Measurements from ENCODE around the gene CALML6. TPM values are rescaled to one million over a fixed set of nuclear protein-coding genes. Genes with fewer than 3 reads are reported as not detected.

The CALML6 gene
- total RNA-seq, 4 donors from 2014 or later: 0.42 to 0.78 TPM; not detected in 2

DNA sequence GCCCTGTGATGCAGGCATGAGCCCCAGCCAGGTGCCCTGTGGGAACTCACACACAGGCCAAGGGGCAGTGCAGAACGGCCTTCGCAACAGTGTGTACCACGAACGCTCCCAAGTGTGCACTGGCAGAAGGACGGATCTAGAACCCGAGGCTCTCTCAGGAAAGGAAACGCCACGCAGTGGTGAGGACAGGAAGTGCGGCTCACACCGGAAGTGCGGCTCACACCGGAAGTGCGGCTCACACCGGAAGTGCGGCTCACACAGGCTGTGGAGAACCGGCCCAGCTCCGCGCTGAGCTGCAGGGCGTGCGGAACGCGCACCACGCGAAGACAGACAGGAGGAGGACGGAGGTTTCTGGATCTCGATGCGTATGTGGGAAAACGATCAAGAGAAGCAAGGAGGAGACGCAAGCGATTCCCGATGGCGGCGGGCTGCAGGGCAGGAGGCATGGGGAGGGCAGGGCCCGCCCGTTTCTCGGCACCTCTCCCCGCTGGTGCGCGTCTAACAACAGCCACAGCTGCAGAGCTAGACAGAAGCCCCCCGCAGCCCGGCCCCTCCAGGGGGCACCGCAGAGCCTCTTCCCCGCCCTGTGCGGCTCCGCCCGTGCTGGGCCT, 39.9 kb downstream of the CALML6 start:
- no peak overlapping the region for H3K4me3 ChIP-seq
- no peak overlapping the region for H3K27ac ChIP-seq
- WGBS, 2 donors: 84 to 87% methylated on average over 45 to 46 of the region's 46 CpGs
- H3K27me3 ChIP-seq: peaks cover 0 to 39% of the 10 kb centered on the region in 2 donors
- no peak for DNase-seq (ENCODE audit: low spot score in 2 of 2)
- H3K36me3 ChIP-seq: no peaks in the 10 kb centered on the region
- H3K9me3 ChIP-seq: no peaks in the 10 kb centered on the region
- H3K4me1 ChIP-seq: peaks cover 0 to 5% (median 0%) of the 10 kb centered on the region in 4 donors
- TF ChIP-seq, protein P1, sequence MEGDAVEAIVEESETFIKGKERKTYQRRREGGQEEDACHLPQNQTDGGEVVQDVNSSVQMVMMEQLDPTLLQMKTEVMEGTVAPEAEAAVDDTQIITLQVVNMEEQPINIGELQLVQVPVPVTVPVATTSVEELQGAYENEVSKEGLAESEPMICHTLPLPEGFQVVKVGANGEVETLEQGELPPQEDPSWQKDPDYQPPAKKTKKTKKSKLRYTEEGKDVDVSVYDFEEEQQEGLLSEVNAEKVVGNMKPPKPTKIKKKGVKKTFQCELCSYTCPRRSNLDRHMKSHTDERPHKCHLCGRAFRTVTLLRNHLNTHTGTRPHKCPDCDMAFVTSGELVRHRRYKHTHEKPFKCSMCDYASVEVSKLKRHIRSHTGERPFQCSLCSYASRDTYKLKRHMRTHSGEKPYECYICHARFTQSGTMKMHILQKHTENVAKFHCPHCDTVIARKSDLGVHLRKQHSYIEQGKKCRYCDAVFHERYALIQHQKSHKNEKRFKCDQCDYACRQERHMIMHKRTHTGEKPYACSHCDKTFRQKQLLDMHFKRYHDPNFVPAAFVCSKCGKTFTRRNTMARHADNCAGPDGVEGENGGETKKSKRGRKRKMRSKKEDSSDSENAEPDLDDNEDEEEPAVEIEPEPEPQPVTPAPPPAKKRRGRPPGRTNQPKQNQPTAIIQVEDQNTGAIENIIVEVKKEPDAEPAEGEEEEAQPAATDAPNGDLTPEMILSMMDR (IDR thresholded peaks at IDR 0.05): no peak
- no peak for TF ChIP-seq POLR2A (IDR thresholded peaks at IDR 0.05)
- TF ChIP-seq EP300 (IDR thresholded peaks at IDR 0.05): no peak

DNA sequence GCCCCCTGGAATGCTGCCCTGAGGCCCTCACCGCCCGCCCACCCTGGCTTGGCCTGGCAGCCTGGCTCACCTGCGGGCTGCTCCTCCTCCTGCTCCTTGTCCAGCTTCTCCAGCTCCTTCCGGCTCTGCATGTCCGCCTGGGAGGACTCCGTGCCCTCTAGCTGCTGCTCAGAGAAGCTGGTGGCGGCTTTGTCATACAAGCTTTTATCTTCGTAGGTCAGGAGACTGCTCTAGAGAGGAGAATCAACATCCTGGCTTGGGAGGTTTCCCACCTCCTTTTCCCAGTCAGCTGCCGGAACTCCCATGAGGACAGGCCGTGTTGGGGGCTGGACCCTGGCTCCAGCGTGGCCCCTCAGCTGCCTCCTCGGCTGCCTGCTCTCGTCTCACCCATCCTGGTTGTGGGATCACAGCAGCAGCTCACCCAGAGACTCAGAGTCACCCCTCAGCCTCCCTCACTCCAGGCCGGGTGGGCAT, 40.6 kb downstream of the CALML6 start:
- Histone ChIP-seq H3K36me3 (no peaks in the 10 kb centered on the region), H3K9me3 (no peaks in the 10 kb centered on the region), H3K27me3 (peaks cover 0 to 46% of the 10 kb centered on the region in 2 donors), H3K4me3 (no peak overlapping the region), H3K27ac (no peak overlapping the region), H3K4me1 (peaks cover 0 to 8% (median 0%) of the 10 kb centered on the region in 4 donors)
- TF ChIP-seq POLR2A (IDR thresholded peaks at IDR 0.05) (no peak), EP300 (IDR thresholded peaks at IDR 0.05) (no peak)
- TF ChIP-seq, protein P1 (IDR thresholded peaks at IDR 0.05): no peak
- 63 to 72% methylated on average over 14 of the region's 14 CpGs for WGBS, 2 donors
- no peak for DNase-seq (ENCODE audit: low spot score in 2 of 2)

DNA sequence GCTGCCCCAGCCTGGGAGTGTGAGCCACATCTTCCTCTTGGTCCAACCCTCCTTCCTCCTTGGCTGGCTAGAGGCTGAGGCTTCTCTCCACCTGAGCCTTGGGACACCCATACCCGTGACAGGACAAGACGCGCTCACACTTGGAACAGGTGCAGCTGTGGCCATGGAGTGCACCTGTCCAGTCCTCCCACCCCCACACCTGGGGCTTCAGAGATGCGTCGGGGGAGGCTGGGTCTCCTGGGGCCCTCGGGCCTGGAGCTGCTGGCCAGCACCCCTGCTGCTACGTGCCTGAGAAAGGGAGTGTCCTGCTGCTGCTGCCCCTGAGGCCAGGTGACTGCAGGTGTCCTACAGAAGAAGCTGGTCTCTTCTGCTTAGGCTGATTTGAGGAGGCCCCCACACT, 41.0 kb downstream of the CALML6 start:
- TF ChIP-seq, protein P1 (IDR thresholded peaks at IDR 0.05): no peak
- TF ChIP-seq EP300 (IDR thresholded peaks at IDR 0.05) (no peak), POLR2A (IDR thresholded peaks at IDR 0.05) (no peak)
- Histone ChIP-seq H3K9me3 (no peaks in the 10 kb centered on the region), H3K4me3 (no peak overlapping the region), H3K27me3 (peaks cover 0 to 49% of the 10 kb centered on the region in 2 donors), H3K27ac (no peak overlapping the region), H3K4me1 (peaks cover 0 to 8% (median 0%) of the 10 kb centered on the region in 4 donors), H3K36me3 (no peaks in the 10 kb centered on the region)
- WGBS, 2 donors: 93 to 94% methylated on average over 4 to 5 of the region's 7 CpGs
- no peak for DNase-seq (ENCODE audit: low spot score in 2 of 2)

DNA sequence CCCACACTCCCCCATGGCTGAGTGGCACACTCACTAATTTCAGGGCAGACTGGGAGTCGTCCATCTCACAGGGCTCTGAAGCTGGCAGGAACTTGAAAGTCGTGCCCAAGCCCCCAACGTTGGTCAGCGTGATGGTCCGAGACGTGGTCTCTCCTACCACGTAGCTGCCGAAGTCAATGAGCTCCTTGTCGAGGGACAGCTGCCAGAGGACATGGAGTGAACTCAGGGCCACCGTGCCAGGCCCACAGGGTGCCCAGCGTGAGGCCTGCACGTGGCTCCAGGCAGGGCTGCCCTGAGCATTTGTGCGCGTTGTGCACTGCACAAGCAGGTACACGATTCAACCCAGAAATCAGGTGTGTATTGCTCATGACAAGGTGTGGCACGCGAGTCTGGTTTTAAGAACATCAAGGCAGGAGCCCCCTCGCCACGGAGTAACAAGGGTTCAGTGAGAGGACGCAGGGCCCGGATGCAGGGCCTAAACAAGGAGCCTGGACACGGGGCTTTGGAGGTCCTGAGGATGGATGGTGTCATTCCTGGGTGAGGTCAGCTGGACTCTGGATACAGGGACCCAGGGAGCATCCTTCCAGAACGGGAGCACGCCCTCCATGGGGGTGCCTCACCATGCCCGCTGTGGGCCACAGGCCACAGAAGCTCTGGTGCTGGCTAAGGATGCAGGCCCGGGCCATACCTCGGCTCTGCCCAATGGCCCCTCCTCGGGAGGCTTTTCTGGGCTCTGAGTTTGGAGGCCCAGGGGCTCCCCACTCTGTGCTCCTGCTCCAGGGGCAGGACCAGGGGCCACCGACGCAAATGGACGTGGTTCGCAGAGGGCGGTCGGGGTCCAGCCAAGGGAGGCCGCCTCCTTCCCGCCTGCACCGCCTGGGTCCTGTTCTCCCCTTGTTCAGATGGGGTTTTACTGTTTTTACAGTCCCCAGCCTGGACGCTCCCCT, 41.8 kb downstream of the CALML6 start:
- H3K27me3 ChIP-seq: peaks cover 0 to 54% of the 10 kb centered on the region in 2 donors
- peaks cover 0 to 8% (median 0%) of the 10 kb centered on the region in 4 donors for H3K4me1 ChIP-seq
- no peak for DNase-seq (ENCODE audit: low spot score in 2 of 2)
- no peaks in the 10 kb centered on the region for H3K9me3 ChIP-seq
- 89 to 91% methylated on average over 28 to 30 of the region's 38 CpGs for WGBS, 2 donors
- no peaks in the 10 kb centered on the region for H3K36me3 ChIP-seq
- no peak overlapping the region for H3K27ac ChIP-seq
- TF ChIP-seq, protein P1 (IDR thresholded peaks at IDR 0.05): no peak
- TF ChIP-seq POLR2A (IDR thresholded peaks at IDR 0.05) (no peak), EP300 (IDR thresholded peaks at IDR 0.05) (no peak)
- H3K4me3 ChIP-seq: no peak overlapping the region

Measured in tibial nerve (tissue), 4 donors.